GM18505 (cell line): ENCODE measurements around the gene F2R.
A peak's percentile ranks its signal among the peaks of the same experiment; 100 is the strongest.

Source experiments
- ATAC-seq: cut with Tn5 transposase; IDR thresholded peaks from one replicate; pipeline ENCODE4 v1.9.1; 2021; ENCODE audit not compliant: unreplicated experiment
- POLR2A ChIP-seq: IDR thresholded peaks from 4 replicates; pipeline ENCODE4 v1.6.1; 2011; ENCODE audit warnings: borderline replicate concordance; ENCODE audit not compliant: insufficient read depth, insufficient read length; ENCODE audit errors: extremely low read depth

The F2R gene

GRCh38 chr5:76694317-76694716, 21.6 kb upstream of the F2R start:
- ATAC-seq, result no peak
- no peak for TF ChIP-seq POLR2A

- no peak for TF ChIP-seq POLR2A
- no peak for ATAC-seq
Measured at GRCh38 chr5:76695346-76695745, 20.6 kb upstream of the F2R start.

- no peak for ATAC-seq
Measured at GRCh38 chr5:76696251-76696650, 19.7 kb upstream of the F2R start.

GRCh38 chr5:76697670-76698069, 18.3 kb upstream of the F2R start:
- TF ChIP-seq POLR2A, result no peak
- no peak for ATAC-seq

More at GRCh38 chr5:76696251-76696650, 19.7 kb upstream of the F2R start:
- TF ChIP-seq POLR2A, result no peak

GRCh38 chr5:76700571-76700970, 15.4 kb upstream of the F2R start:
- ATAC-seq, result no peak
- TF ChIP-seq POLR2A, result no peak

- no peak for ATAC-seq
- no peak for TF ChIP-seq POLR2A
Measured at GRCh38 chr5:76701298-76701697, 14.6 kb upstream of the F2R start.

- no peak for ATAC-seq
Measured at GRCh38 chr5:76703707-76704106, 12.2 kb upstream of the F2R start.

GRCh38 chr5:76704131-76704663, 11.7 kb upstream of the F2R start:
- no peak for TF ChIP-seq POLR2A
- ATAC-seq, result no peak

More at GRCh38 chr5:76703707-76704106, 12.2 kb upstream of the F2R start:
- no peak for TF ChIP-seq POLR2A

- no peak for ATAC-seq
- TF ChIP-seq POLR2A, result no peak
Measured at GRCh38 chr5:76705574-76705973, 10.4 kb upstream of the F2R start.

GRCh38 chr5:76709762-76710161, 6.2 kb upstream of the F2R start:
- no peak for ATAC-seq

GRCh38 chr5:76710991-76711390, 4.9 kb upstream of the F2R start:
- no peak for TF ChIP-seq POLR2A
- no peak for ATAC-seq

More at GRCh38 chr5:76709762-76710161, 6.2 kb upstream of the F2R start:
- no peak for TF ChIP-seq POLR2A

GRCh38 chr5:76714751-76715485, 1.0 kb upstream of the F2R start:
- TF ChIP-seq POLR2A, result no peak
- no peak for ATAC-seq

- no peak for TF ChIP-seq POLR2A
- ATAC-seq, result peak; percentile 20
Measured at GRCh38 chr5:76715486-76715735, 515 bp upstream of the F2R start.

- ATAC-seq, result no peak
- TF ChIP-seq POLR2A, result no peak
Measured at GRCh38 chr5:76716456-76717157, 681 bp downstream of the F2R start.
